ENCODE results near the gene RREB1. TPM values are rescaled to one million over a fixed set of nuclear protein-coding genes. Genes with fewer than 3 reads are reported as not detected.

The RREB1 gene
- total RNA-seq, 2 experiments from 2014 or later: 18.7 to 19.7 TPM

- H3K4me3 Mint-ChIP-seq: no peak overlapping the region
- CTCF ChIA-PET: interaction anchor here (1.2 kb wide), 2 partner anchors 16 to 455 kb away, joined by 3 read pairs; no protein-coding TSS in a partner anchor
- no peaks in the 10 kb centered on the region for H3K9me3 Mint-ChIP-seq
- DNase-seq: no peak
- intact Hi-C loops (cut with micrococcal nuclease): no loop called here
- no peaks in the 10 kb centered on the region for H3K27me3 Mint-ChIP-seq
- peaks cover 85% of the 10 kb centered on the region for H3K4me1 Mint-ChIP-seq (ENCODE audit: low read depth)
- no peak overlapping the region for H3K27ac Mint-ChIP-seq
- POLR2A ChIA-PET: interaction anchor here (1.1 kb wide), 1 partner anchor 11 kb away, joined by 4 read pairs; no protein-coding TSS in a partner anchor
- ATAC-seq: no peak
- H3K36me3 Mint-ChIP-seq (ENCODE audit: low read depth): peaks cover 18% of the 10 kb centered on the region
- no peak for TF ChIP-seq CTCF (IDR thresholded peaks at IDR 0.05)
These were observed 43.6 kb downstream of the RREB1 start for GRCh38 chr6:7151381-7151780.

GRCh38 chr6:7152462-7152861, 44.7 kb downstream of the RREB1 start:
- peaks cover 81% of the 10 kb centered on the region for H3K4me1 Mint-ChIP-seq (ENCODE audit: low read depth)
- intact Hi-C loops (cut with micrococcal nuclease): no loop called here
- H3K9me3 Mint-ChIP-seq: no peaks in the 10 kb centered on the region
- ChIA-PET POLR2A (interaction anchor here (1.1 kb wide), 2 partner anchors 25 to 66 kb away, joined by 3 read pairs; no protein-coding TSS in a partner anchor), CTCF (interaction anchor here (0.9 to 1.5 kb wide), 5 partner anchors 9 to 456 kb away, joined by 3 to 5 read pairs (median 3); no protein-coding TSS in a partner anchor)
- H3K36me3 Mint-ChIP-seq (ENCODE audit: low read depth): peaks cover 20% of the 10 kb centered on the region
- no peak overlapping the region for H3K27ac Mint-ChIP-seq
- no peak for TF ChIP-seq CTCF (IDR thresholded peaks at IDR 0.05)
- no peak for DNase-seq
- H3K4me3 Mint-ChIP-seq: no peak overlapping the region
- ATAC-seq: no peak
- no peaks in the 10 kb centered on the region for H3K27me3 Mint-ChIP-seq

GRCh38 chr6:7153789-7154188, 46.0 kb downstream of the RREB1 start:
- H3K27me3 Mint-ChIP-seq: no peaks in the 10 kb centered on the region
- H3K4me1 Mint-ChIP-seq (ENCODE audit: low read depth): peaks cover 81% of the 10 kb centered on the region
- TF ChIP-seq CTCF (IDR thresholded peaks at IDR 0.05): no peak
- H3K27ac Mint-ChIP-seq: peak overlapping the region; percentile 75
- no peak for ATAC-seq
- intact Hi-C loops (cut with micrococcal nuclease): no loop called here
- H3K9me3 Mint-ChIP-seq: no peaks in the 10 kb centered on the region
- DNase-seq: peak; percentile 39
- H3K36me3 Mint-ChIP-seq (ENCODE audit: low read depth): peaks cover 20% of the 10 kb centered on the region
- ChIA-PET POLR2A (interaction anchor here (0.6 to 1.9 kb wide), 9 partner anchors 13 to 96 kb away, joined by 3 to 7 read pairs (median 5); partner anchors contain the start of gene RREB1), CTCF (interaction anchor here (0.6 to 1.6 kb wide), 3 partner anchors 8 to 98 kb away, joined by 3 to 6 read pairs (median 5); no protein-coding TSS in a partner anchor)
- no peak overlapping the region for H3K4me3 Mint-ChIP-seq

GRCh38 chr6:7154341-7155139, 46.8 kb downstream of the RREB1 start:
- H3K4me1 Mint-ChIP-seq (ENCODE audit: low read depth): peaks cover 84% of the 10 kb centered on the region
- intact Hi-C loops (cut with micrococcal nuclease): no loop called here
- peak overlapping the region; percentile 87 for H3K27ac Mint-ChIP-seq
- ChIA-PET POLR2A (interaction anchor here (0.9 to 1.9 kb wide), 8 partner anchors 13 to 67 kb away, joined by 3 to 7 read pairs (median 4); partner anchors contain the start of gene RREB1), CTCF (interaction anchor here (1.6 kb wide), 1 partner anchor 9 kb away, joined by 6 read pairs; no protein-coding TSS in a partner anchor)
- H3K4me3 Mint-ChIP-seq: peak overlapping the region; percentile 18
- ATAC-seq (peak; percentile 77), DNase-seq (peak; percentile 69)
- TF ChIP-seq CTCF (IDR thresholded peaks at IDR 0.05): no peak
- peaks cover 20% of the 10 kb centered on the region for H3K36me3 Mint-ChIP-seq (ENCODE audit: low read depth)
- no peaks in the 10 kb centered on the region for H3K9me3 Mint-ChIP-seq
- no peaks in the 10 kb centered on the region for H3K27me3 Mint-ChIP-seq
